AG08395 (cell line): ENCODE results near the gene MAPK6.
"Not testable (repeated sequence)": the region's sequence is repeated elsewhere in the genome, so short reads cannot be mapped to it uniquely, and the experiment has no call there.

Source experiments
- DNase-seq: peaks from one replicate; pipeline ENCODE4 v3.0.0; 2012; ENCODE audit warnings: mixed read lengths, low spot score

MAPK6 gene

GRCh38 chr15:52018693-52019393 lies at the start of gene MAPK6:
MAPK6 (plus strand) TSS chr15:52019219; CDS start chr15:52046461, 27,242 bp downstream.
- peak; percentile 99 for DNase-seq

- no peak for DNase-seq
These were observed 49.3 kb upstream of the MAPK6 start for GRCh38 chr15:51969728-51970127.

- DNase-seq = no peak
These were observed 48.7 kb upstream of the MAPK6 start for GRCh38 chr15:51970132-51970817.

- no peak for DNase-seq
These were observed 48.0 kb upstream of the MAPK6 start for GRCh38 chr15:51971032-51971374.

GRCh38 chr15:51971375-51972133 lies 47.5 kb upstream of the MAPK6 start, which contains the start of gene LEO1:
LEO1 (minus strand) TSS chr15:51971778; CDS start chr15:51971745, 33 bp downstream.
- peak; percentile 96 for DNase-seq

GRCh38 chr15:51973220-51973619 lies 45.8 kb upstream of the MAPK6 start:
- no peak for DNase-seq

GRCh38 chr15:51973775-51974174 lies 45.2 kb upstream of the MAPK6 start:
- DNase-seq = no peak

- peak; percentile 79 for DNase-seq
These were observed 36.8 kb upstream of the MAPK6 start for GRCh38 chr15:51982013-51982769.

- no peak for DNase-seq
These were observed 36.3 kb upstream of the MAPK6 start for GRCh38 chr15:51982770-51983103.

- DNase-seq = no peak
These were observed 27.9 kb upstream of the MAPK6 start for GRCh38 chr15:51991141-51991540.

GRCh38 chr15:51992953-51993352 lies 26.1 kb upstream of the MAPK6 start:
- no peak for DNase-seq

- no peak for DNase-seq
These were observed 16.7 kb upstream of the MAPK6 start for GRCh38 chr15:52002351-52002750.

GRCh38 chr15:52003089-52003488 lies 15.9 kb upstream of the MAPK6 start:
- not testable (repeated sequence) for DNase-seq

- no peak for DNase-seq
These were observed 15.3 kb upstream of the MAPK6 start for GRCh38 chr15:52003710-52004109.

GRCh38 chr15:52004806-52005205 lies 14.2 kb upstream of the MAPK6 start:
- DNase-seq = no peak

GRCh38 chr15:52005748-52006701 lies 13.0 kb upstream of the MAPK6 start:
- DNase-seq = peak; percentile 18

GRCh38 chr15:52006702-52007340 lies 12.2 kb upstream of the MAPK6 start:
- no peak for DNase-seq

GRCh38 chr15:52008359-52008697 lies 10.7 kb upstream of the MAPK6 start:
- no peak for DNase-seq

GRCh38 chr15:52008698-52009434 lies 10.2 kb upstream of the MAPK6 start:
- DNase-seq = no peak
